HUES6 (cell line): ENCODE data around the gene KIR3DL1.
"Not testable (repeated sequence)": the region's sequence is repeated elsewhere in the genome, so short reads cannot be mapped to it uniquely, and the experiment has no call there.

Experiments
- H3K27ac ChIP-seq: 2 replicates; pipeline ENCODE4 v1.7.0; 2013; ENCODE audit warnings: low read depth, mild to moderate bottlenecking, low read length, inconsistent platforms
- H3K27me3 ChIP-seq: 2 replicates; pipeline ENCODE4 v1.6.1; 2013; ENCODE audit warnings: low read length; ENCODE audit not compliant: control insufficient read depth, insufficient read depth
- H3K36me3 ChIP-seq: 2 replicates; pipeline ENCODE4 v1.6.1; 2013; ENCODE audit warnings: low read length; ENCODE audit not compliant: control insufficient read depth, insufficient read depth
- H3K4me1 ChIP-seq: 2 replicates; pipeline ENCODE4 v1.6.1; 2013; ENCODE audit warnings: low read length; ENCODE audit not compliant: control insufficient read depth, insufficient read depth
- H3K4me3 ChIP-seq: 2 replicates; pipeline ENCODE4 v1.5.1; 2013; ENCODE audit warnings: low read depth, low read length
- H3K9ac ChIP-seq: one replicate; pipeline ENCODE4 v1.6.1; 2013; ENCODE audit warnings: mild to moderate bottlenecking, low read length
- H3K9me3 ChIP-seq: 2 replicates; pipeline ENCODE4 v1.6.1; 2013; ENCODE audit warnings: low read depth, low read length; ENCODE audit not compliant: control insufficient read depth, insufficient read depth

The KIR3DL1 gene

DNA sequence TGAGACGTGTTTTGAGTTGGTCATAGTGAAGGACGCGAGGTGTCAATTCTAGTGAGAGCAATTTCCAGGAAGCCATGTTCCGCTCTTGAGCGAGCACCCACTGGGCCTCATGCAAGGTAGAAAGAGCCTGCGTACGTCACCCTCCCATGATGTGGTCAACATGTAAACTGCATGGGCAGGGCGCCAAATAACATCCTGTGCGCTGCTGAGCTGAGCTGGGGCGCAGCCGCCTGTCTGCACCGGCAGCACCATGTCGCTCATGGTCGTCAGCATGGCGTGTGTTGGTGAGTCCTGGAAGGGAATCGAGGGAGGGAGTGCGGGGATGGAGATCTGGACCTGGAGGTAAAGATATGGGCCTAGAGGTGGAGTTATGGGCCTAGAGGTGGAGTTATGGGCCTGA, at the start of gene KIR3DL1:
Gene KIR3DL1 (plus strand): TSS at position 218 of the 400 bp plus-strand sequence.
- H3K27ac ChIP-seq, H3K4me3 ChIP-seq, H3K4me1 ChIP-seq, H3K36me3 ChIP-seq, H3K9ac ChIP-seq: not testable (repeated sequence)
- Histone ChIP-seq H3K27me3 (peaks cover 15% of the 10 kb centered on the region; the same call in 1 of the 2 replicates), H3K9me3 (peaks cover 64% of the 10 kb centered on the region; the same call in 1 of the 2 replicates)

DNA sequence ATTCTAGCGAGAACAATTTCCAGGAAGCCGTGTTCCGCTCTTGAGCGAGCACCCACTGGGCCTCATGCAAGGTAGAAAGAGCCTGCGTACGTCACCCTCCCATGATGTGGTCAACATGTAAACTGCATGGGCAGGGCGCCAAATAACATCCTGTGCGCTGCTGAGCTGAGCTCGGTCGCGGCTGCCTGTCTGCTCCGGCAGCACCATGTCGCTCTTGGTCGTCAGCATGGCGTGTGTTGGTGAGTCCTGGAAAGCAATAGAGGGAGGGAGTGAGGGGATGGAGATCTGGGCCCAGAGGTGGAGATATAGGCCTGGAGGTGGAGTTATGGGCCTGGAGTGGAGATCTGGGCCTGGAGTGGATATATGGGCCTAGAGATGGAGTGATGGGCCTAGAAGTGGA, 46.6 kb upstream of the KIR3DL1 start, which contains the start of gene KIR2DL1:
Gene KIR2DL1 (plus strand): TSS at position 148 of the 400 bp plus-strand sequence. CDS start 58 bp downstream, at position 206.
- not testable (repeated sequence) for H3K4me3 ChIP-seq, H3K27me3 ChIP-seq, H3K4me1 ChIP-seq, H3K27ac ChIP-seq, H3K9ac ChIP-seq, H3K36me3 ChIP-seq
- H3K9me3 ChIP-seq: peaks cover 60% of the 10 kb centered on the region

DNA sequence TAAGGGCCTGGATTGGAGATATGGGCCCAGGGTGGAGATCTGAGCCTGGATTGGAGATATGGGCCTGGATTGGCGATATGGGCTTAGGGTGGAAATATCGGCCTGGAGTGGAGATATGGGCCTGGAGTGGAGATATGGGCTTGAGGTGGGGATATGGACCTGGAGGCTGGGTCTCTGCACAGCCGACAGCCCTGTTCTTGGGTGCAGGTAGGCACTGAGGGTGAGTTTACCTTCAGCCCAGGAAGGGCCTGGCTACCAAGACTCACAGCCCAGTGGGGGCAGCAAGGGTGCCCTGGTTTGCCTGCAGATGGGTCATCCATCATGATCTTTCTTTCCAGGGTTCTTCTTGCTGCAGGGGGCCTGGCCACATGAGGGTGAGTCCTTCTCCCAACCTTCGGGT, 45.8 kb upstream of the KIR3DL1 start:
- H3K36me3 ChIP-seq, H3K4me3 ChIP-seq, H3K27me3 ChIP-seq, H3K4me1 ChIP-seq, H3K27ac ChIP-seq, H3K9ac ChIP-seq: not testable (repeated sequence)
- H3K9me3 ChIP-seq: peaks cover 60% of the 10 kb centered on the region; the same call in 1 of the 2 replicates

DNA sequence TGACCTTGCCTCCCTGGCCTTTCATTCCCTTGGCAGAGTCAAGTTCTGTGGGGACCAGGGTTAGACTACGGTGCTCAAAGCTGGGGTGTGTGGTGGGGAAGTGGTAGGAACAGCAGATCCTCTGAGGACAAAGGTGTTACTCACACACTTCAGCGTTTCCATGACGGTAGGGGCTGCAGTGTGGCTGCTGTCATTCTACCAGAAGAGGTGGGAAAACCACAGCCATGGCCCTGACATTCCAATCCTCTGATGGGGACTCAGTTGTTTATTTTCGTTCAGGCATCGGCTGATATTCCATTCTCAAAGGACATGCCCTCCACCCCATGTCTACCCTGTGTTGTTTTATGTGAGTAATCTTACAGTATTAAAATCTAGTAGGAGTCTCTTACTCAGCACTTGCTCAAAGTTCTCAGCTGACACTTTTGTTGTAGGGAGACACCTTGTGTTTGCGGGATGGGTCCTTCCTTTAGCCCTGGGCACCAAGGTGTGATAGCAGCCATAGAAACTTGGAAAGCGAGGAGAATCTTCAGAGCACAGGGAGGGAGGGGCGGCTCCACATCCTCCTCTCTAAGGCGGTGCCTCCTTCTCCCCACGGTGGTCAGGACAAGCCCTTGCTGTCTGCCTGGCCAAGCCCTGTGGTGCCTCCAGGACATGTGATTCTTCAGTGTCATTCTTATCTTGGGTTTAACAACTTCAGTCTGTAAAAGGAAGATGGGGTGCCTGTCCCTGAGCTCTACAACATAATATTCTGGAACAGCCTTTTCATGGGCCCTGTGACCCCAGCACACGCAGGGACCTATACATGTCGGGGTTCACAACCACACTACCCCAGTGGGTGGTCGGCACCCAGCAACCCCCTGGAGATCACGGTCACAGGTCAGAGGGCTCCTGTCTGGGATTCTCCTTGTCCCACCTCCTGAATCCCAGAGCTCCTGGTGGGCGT, 45.0 kb upstream of the KIR3DL1 start:
- not testable (repeated sequence) for H3K4me1 ChIP-seq, H3K27ac ChIP-seq, H3K4me3 ChIP-seq, H3K27me3 ChIP-seq, H3K9ac ChIP-seq, H3K36me3 ChIP-seq
- H3K9me3 ChIP-seq: peaks cover 57% of the 10 kb centered on the region; the same call in 1 of the 2 replicates

DNA sequence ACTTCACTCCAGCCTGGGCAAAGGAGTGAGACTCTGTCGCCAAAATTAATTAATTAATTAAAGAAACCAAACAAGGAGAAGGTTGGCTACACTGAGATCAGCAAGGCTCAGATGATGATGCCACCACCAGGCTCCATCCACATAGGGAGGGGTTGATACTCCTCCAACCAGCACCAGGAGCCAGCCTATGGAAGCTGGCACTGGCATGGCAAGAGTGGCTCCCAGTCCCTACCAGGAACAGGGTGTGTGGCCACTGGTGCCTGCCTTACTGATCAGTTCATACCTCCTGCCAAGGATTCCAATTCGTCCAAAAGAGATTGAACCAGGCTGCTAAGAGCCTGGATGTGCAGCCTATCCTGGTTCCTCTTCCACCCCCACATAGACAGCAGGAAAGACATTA, 43.6 kb upstream of the KIR3DL1 start:
- not testable (repeated sequence) for H3K36me3 ChIP-seq, H3K27me3 ChIP-seq, H3K27ac ChIP-seq, H3K4me3 ChIP-seq, H3K9ac ChIP-seq, H3K4me1 ChIP-seq
- peaks cover 57% of the 10 kb centered on the region; the same call in 1 of the 2 replicates for H3K9me3 ChIP-seq

DNA sequence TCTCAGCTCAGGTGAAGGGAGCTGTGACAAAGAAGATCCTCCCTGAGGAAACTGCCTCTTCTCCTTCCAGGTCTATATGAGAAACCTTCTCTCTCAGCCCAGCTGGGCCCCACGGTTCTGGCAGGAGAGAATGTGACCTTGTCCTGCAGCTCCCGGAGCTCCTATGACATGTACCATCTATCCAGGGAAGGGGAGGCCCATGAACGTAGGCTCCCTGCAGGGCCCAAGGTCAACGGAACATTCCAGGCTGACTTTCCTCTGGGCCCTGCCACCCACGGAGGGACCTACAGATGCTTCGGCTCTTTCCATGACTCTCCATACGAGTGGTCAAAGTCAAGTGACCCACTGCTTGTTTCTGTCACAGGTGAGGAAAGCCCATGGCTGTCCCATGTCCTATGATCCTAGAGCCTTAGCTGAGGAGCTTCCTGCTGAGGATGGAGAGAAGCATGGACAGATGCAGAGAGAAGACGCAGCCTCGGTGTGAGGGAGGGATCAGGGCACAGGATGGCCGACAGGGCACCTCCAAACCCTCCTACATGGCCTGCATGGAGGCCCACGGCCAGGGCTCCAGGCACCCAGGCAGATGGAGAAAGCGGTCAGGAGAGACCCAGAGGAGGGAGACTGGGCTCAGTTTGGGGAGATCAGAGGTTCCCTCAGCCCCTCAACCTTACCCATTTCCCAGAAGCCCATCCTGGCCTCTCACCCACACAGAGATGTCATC, 41.0 kb upstream of the KIR3DL1 start:
- not testable (repeated sequence) for H3K36me3 ChIP-seq, H3K4me3 ChIP-seq, H3K27ac ChIP-seq, H3K4me1 ChIP-seq, H3K9ac ChIP-seq
- Histone ChIP-seq H3K9me3 (peaks cover 53% of the 10 kb centered on the region; the same call in 1 of the 2 replicates), H3K27me3 (peaks cover 10% of the 10 kb centered on the region; the same call in 1 of the 2 replicates)

DNA sequence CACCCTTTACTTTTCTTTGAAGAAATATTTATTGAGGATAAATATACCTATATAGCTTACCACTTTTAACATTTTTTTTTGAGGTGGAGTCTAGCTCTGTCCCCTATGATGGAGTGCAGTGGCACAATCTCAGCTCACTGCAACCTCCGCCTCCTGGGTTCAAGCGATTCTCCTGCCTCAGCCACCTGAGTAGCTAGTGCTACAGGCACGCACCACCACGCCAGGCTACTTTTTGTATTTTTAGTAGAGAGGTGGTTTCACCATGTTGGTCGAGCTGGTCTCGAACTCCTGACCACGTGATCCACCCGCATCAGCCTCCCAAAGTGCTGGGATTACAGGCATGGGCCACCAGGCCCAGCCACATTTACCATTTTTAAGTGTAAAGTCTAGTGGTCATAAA, 40.4 kb upstream of the KIR3DL1 start:
- not testable (repeated sequence) for H3K4me1 ChIP-seq, H3K4me3 ChIP-seq, H3K27ac ChIP-seq, H3K9ac ChIP-seq, H3K36me3 ChIP-seq
- Histone ChIP-seq H3K27me3 (peaks cover 10% of the 10 kb centered on the region; the same call in 1 of the 2 replicates), H3K9me3 (peaks cover 47% of the 10 kb centered on the region; the same call in 1 of the 2 replicates)

DNA sequence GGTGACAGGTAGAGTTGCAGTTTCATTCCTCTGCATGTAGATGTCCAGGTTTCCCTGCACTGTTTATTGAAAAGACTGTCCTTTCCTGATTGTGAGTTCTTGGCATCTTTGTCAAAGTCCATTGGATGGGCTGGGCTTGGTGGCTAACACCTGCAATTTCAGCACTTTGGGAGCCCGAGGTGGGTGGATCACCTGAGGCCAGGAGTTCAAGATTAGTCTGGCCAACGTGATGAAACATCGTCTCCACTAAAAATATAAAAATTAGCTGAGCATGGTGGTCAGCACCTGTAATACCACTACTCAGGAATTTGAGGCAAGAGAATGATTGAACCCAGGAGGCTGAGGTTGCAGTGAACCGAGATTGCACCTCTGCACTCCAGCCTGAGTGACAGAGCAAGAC, 38.4 kb upstream of the KIR3DL1 start:
- H3K9ac ChIP-seq, H3K27ac ChIP-seq, H3K4me1 ChIP-seq, H3K4me3 ChIP-seq, H3K36me3 ChIP-seq: not testable (repeated sequence)
- H3K27me3 ChIP-seq: peaks cover 10% of the 10 kb centered on the region; the same call in 1 of the 2 replicates
- peaks cover 37% of the 10 kb centered on the region; the same call in 1 of the 2 replicates for H3K9me3 ChIP-seq

DNA sequence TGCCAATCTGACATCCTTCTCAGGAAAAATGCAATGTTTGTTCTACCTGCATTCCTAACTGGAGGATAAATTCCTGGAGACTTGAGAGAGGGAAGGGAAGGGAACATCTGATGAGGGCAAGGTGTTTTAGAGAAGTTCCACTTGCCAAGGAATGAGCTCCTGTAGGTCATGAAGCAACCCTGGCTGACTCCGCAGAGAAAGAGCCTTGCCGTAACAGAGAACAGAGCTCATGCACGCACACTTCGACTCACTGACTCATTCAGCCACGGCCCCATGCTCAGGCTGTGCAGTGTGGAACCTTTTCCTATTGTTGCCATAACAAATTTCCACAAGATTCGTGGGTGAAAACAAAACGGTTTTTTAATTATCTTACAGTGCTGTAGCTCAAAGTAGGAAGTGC, 37.4 kb upstream of the KIR3DL1 start:
- not testable (repeated sequence) for H3K36me3 ChIP-seq, H3K4me3 ChIP-seq, H3K27ac ChIP-seq, H3K9ac ChIP-seq, H3K4me1 ChIP-seq
- Histone ChIP-seq H3K27me3 (peaks cover 10% of the 10 kb centered on the region; the same call in 1 of the 2 replicates), H3K9me3 (peaks cover 33% of the 10 kb centered on the region; the same call in 1 of the 2 replicates)

DNA sequence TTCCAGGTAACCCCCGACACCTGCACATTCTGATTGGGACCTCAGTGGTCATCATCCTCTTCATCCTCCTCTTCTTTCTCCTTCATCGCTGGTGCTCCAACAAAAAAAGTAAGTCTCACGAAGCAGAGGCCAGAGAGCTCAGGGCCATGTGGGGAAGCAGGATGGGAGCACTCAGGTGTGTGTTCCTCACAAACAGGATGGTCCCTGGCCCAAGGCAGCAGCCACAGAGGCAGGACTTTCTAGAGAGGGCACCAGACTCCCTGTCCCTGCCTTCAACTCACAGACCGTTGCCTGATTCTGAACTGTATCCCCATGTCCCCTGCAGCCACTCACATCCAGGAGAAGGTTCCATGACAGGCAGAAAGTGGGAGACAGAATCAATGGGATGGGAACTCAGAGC, 33.4 kb upstream of the KIR3DL1 start:
- peaks cover 41% of the 10 kb centered on the region; the same call in 1 of the 2 replicates for H3K9me3 ChIP-seq
- H3K27me3 ChIP-seq, H3K9ac ChIP-seq, H3K4me3 ChIP-seq, H3K36me3 ChIP-seq, H3K4me1 ChIP-seq, H3K27ac ChIP-seq: not testable (repeated sequence)
